ENCODE measurements around the gene TMEM87B.

DNA sequence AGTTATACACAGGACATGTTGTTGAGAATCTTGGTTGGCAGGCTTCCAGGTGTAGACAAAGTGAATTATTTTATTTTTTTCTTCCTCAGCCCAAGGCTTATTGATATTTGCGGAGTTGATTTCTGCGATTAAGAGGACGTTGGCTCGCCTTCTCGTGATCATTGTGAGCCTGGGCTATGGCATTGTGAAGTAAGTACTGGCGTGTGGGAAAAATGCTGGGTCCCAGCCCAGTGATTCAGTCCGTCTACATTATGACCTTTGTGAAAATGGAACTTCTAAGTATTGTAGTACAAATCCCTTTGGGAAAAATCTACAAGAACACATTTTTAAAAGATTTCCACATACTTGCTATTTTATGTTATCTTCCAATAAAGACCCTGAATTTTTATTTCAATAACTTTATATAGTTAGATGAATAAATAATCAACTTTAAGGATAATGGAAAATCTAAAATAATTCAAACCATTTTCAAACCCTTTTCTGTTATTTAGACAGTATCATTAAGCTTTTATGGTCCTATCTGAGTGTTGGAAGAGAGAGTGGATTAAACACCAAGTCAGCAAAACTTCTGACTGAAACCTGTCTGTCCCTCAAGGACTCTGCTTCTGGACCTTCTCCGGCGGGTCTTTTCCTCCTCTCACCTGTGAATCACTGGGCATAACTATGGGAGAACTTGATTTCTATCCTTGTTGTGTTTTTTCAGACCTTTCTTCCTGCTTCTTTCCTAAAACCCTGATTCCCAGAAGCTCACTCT lies 31.0 kb downstream of the TMEM87B start:
- no peak for TF ChIP-seq POLR2A (IDR thresholded peaks at IDR 0.05)
- TF ChIP-seq, protein P1, sequence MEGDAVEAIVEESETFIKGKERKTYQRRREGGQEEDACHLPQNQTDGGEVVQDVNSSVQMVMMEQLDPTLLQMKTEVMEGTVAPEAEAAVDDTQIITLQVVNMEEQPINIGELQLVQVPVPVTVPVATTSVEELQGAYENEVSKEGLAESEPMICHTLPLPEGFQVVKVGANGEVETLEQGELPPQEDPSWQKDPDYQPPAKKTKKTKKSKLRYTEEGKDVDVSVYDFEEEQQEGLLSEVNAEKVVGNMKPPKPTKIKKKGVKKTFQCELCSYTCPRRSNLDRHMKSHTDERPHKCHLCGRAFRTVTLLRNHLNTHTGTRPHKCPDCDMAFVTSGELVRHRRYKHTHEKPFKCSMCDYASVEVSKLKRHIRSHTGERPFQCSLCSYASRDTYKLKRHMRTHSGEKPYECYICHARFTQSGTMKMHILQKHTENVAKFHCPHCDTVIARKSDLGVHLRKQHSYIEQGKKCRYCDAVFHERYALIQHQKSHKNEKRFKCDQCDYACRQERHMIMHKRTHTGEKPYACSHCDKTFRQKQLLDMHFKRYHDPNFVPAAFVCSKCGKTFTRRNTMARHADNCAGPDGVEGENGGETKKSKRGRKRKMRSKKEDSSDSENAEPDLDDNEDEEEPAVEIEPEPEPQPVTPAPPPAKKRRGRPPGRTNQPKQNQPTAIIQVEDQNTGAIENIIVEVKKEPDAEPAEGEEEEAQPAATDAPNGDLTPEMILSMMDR (IDR thresholded peaks at IDR 0.05 in 8 of 11, conservative IDR thresholded peaks at IDR 0.05 in 3 of 11): no peak
- no peak for TF ChIP-seq POLR2AphosphoS5 (IDR thresholded peaks at IDR 0.05)
